Chondrocyte (in vitro differentiated cells): ENCODE results near the gene TTC22. TPM values are rescaled to one million over a fixed set of nuclear protein-coding genes. Genes with fewer than 3 reads are reported as not detected.

ENCODE experiments used
- DNase-seq: peaks from one replicate; pipeline ENCODE4 v3.0.0; 2021; ENCODE audit warnings: mixed read lengths, low spot score
- H3K27ac Mint-ChIP-seq: one replicate; pipeline ENCODE4 v1.8.0; 2021; ENCODE audit warnings: mild to moderate bottlenecking, moderate library complexity, mixed read lengths; ENCODE audit not compliant: unreplicated experiment
- H3K27me3 Mint-ChIP-seq: 2 replicates; pipeline ENCODE4 v1.8.0; 2021; ENCODE audit warnings: low read depth, mixed read lengths
- H3K36me3 Mint-ChIP-seq: 2 replicates; pipeline ENCODE4 v1.8.0; 2021; ENCODE audit warnings: low read depth, mixed read lengths
- H3K4me1 Mint-ChIP-seq: 2 replicates; pipeline ENCODE4 v1.8.0; 2021; ENCODE audit warnings: low read depth, mild to moderate bottlenecking, mixed read lengths
- H3K4me3 Mint-ChIP-seq: one replicate; pipeline ENCODE4 v1.8.0; 2021; ENCODE audit warnings: mild to moderate bottlenecking, moderate library complexity, mixed read lengths; ENCODE audit not compliant: unreplicated experiment
- H3K9me3 Mint-ChIP-seq: 2 replicates; pipeline ENCODE4 v1.8.0; 2021; ENCODE audit warnings: low read depth, mixed read lengths
- total RNA-seq: library from RNA; stranded (reverse); gene quantifications from 3 replicates; pipeline ENCODE4 v1.2.1, GENCODE V29; 2021
- TF ChIP-seq, protein P1 (sequence below): fragments of 200-600 bp; sonication (generic); IDR thresholded peaks from 2 replicates; pipeline ENCODE4 v1.5.0; 2021; ENCODE audit warnings: antibody characterized with exemption, mild to moderate bottlenecking, moderate library complexity

The TTC22 gene
- total RNA-seq, 1 donor from 2014 or later = not detected

DNA sequence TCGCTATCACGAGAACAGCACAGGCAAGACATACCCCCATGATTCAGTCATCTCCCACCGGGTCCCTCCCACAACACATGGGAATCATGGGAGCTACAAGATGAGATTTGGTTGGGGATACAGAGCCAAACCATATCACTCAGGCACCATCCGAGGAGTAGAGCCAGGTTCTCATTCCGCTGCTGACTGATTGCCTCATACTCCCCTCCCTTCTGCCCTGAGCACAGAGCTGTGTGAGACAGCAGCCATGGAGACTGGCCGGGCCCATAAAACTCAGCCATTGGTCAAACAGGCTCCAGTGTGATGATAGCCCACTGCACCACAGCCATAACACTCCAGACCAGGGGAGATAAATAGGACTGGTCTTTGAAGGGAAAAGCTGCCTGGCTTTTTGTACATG, 62.9 kb downstream of the TTC22 start:
- H3K4me3 Mint-ChIP-seq = no peak overlapping the region
- H3K9me3 Mint-ChIP-seq = no peaks in the 10 kb centered on the region
- no peak for DNase-seq
- H3K4me1 Mint-ChIP-seq = peaks cover 6% of the 10 kb centered on the region
- TF ChIP-seq, protein P1, sequence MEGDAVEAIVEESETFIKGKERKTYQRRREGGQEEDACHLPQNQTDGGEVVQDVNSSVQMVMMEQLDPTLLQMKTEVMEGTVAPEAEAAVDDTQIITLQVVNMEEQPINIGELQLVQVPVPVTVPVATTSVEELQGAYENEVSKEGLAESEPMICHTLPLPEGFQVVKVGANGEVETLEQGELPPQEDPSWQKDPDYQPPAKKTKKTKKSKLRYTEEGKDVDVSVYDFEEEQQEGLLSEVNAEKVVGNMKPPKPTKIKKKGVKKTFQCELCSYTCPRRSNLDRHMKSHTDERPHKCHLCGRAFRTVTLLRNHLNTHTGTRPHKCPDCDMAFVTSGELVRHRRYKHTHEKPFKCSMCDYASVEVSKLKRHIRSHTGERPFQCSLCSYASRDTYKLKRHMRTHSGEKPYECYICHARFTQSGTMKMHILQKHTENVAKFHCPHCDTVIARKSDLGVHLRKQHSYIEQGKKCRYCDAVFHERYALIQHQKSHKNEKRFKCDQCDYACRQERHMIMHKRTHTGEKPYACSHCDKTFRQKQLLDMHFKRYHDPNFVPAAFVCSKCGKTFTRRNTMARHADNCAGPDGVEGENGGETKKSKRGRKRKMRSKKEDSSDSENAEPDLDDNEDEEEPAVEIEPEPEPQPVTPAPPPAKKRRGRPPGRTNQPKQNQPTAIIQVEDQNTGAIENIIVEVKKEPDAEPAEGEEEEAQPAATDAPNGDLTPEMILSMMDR = no peak
- H3K27me3 Mint-ChIP-seq = no peaks in the 10 kb centered on the region
- H3K27ac Mint-ChIP-seq = no peak overlapping the region
- H3K36me3 Mint-ChIP-seq = peaks cover 48% of the 10 kb centered on the region

DNA sequence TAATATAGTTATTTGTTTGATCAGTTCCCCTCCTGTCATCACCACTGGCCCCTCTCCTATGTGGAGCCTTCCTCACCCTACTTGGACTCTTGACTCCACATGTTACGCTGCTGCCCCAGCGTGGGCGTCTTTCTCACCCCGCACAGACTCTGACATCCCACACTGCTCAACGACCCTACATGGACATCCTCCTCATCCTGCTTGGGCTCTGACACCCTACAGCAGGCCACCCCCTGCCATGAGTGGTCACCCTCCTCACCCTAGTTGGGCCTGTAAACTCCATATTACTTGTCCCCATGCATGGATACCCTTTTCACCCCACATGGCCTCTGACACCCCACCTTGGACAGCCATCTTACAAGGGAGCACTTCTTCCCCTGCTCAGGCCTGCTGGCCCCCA, 64.4 kb downstream of the TTC22 start:
- peaks cover 43% of the 10 kb centered on the region for H3K36me3 Mint-ChIP-seq
- H3K9me3 Mint-ChIP-seq = no peaks in the 10 kb centered on the region
- TF ChIP-seq, protein P1 = no peak
- H3K4me1 Mint-ChIP-seq = peaks cover 6% of the 10 kb centered on the region
- H3K27me3 Mint-ChIP-seq = no peaks in the 10 kb centered on the region
- H3K4me3 Mint-ChIP-seq = no peak overlapping the region
- no peak overlapping the region for H3K27ac Mint-ChIP-seq
- DNase-seq = no peak

Other genes starting within 250 kb of the TTC22 start
- gene FAM151A, start 177.8 kb downstream of the TTC22 start, total RNA-seq = not detected in 3 replicates
- 0.15 TPM in 1 of 3 replicates, not detected in the others for gene MROH7, start 159.5 kb downstream of the TTC22 start, total RNA-seq
- gene TTC4, start 85.5 kb downstream of the TTC22 start, total RNA-seq = 12.6 to 14.7 TPM (median 12.7 TPM) in 3 replicates
- 3.2 to 4.2 TPM (median 4.0 TPM) in 3 replicates for gene PARS2, start 36.8 kb downstream of the TTC22 start, total RNA-seq
- gene DHCR24, start 85.9 kb upstream of the TTC22 start, total RNA-seq = 120 to 129 TPM (median 124 TPM) in 3 replicates
- not detected in 3 replicates for gene TMEM61, start 179.3 kb upstream of the TTC22 start, total RNA-seq
- gene BSND, start 197.6 kb upstream of the TTC22 start, total RNA-seq = not detected in 3 replicates
- gene PCSK9, start 238.2 kb upstream of the TTC22 start, total RNA-seq = 0.41 to 0.60 TPM (median 0.53 TPM) in 3 replicates